Choroid plexus epithelial cell (primary cell): ENCODE data around the gene EXOC6.
A peak's percentile ranks its signal among the peaks of the same experiment; 100 is the strongest.

Experiments used
- DNase-seq: peaks from one replicate; pipeline ENCODE4 v3.0.0-alpha.2; 2010; ENCODE audit warnings: low read depth
- H3K4me3 ChIP-seq: 2 replicates; pipeline ENCODE4 v1.5.1; 2011; ENCODE audit warnings: low read depth, mild to moderate bottlenecking, control low read depth, low read length, moderate library complexity
- CTCF ChIP-seq: conservative IDR thresholded peaks from 2 replicates; pipeline ENCODE4 v1.5.1; 2011; ENCODE audit warnings: low read depth, mild to moderate bottlenecking, control low read depth, inconsistent platforms, low read length, moderate library complexity

Gene EXOC6

GRCh38 chr10:92851003-92851402 lies 2.7 kb downstream of the EXOC6 start:
- no peak for DNase-seq
- TF ChIP-seq CTCF = no peak
- H3K4me3 ChIP-seq = no peak overlapping the region

- no peak overlapping the region for H3K4me3 ChIP-seq
- DNase-seq = no peak
- no peak for TF ChIP-seq CTCF
Measured at GRCh38 chr10:92855560-92855959, 7.2 kb downstream of the EXOC6 start.

- peak; percentile 31 for DNase-seq
- H3K4me3 ChIP-seq = no peak overlapping the region
- no peak for TF ChIP-seq CTCF
Measured at GRCh38 chr10:92857904-92858514, 9.7 kb downstream of the EXOC6 start.

- DNase-seq = no peak
- H3K4me3 ChIP-seq = no peak overlapping the region
- no peak for TF ChIP-seq CTCF
Measured at GRCh38 chr10:92867235-92867634, 18.9 kb downstream of the EXOC6 start.

- H3K4me3 ChIP-seq = no peak overlapping the region
- TF ChIP-seq CTCF = no peak
- DNase-seq = no peak
Measured at GRCh38 chr10:92868036-92868435, 19.7 kb downstream of the EXOC6 start.

GRCh38 chr10:92868557-92868956 lies 20.2 kb downstream of the EXOC6 start:
- no peak for TF ChIP-seq CTCF
- no peak for DNase-seq

GRCh38 chr10:92873029-92873428 lies 24.7 kb downstream of the EXOC6 start:
- DNase-seq = peak; percentile 9
- no peak for TF ChIP-seq CTCF
- H3K4me3 ChIP-seq = no peak overlapping the region

More at GRCh38 chr10:92868557-92868956, 20.2 kb downstream of the EXOC6 start:
- no peak overlapping the region for H3K4me3 ChIP-seq
